Glutamatergic neuron (in vitro differentiated cells): Measurements from ENCODE around the gene TIMM22. TPM values are rescaled to one million over a fixed set of nuclear protein-coding genes. Genes with fewer than 3 reads are reported as not detected.

Source experiments
- DNase-seq: peaks from one replicate; pipeline ENCODE4 v3.0.0; 2022
- H3K27ac Mint-ChIP-seq: one replicate; pipeline ENCODE4 v1.8.0; 2020; ENCODE audit warnings: mild to moderate bottlenecking, mixed read lengths, inconsistent platforms; ENCODE audit not compliant: unreplicated experiment
- H3K27me3 Mint-ChIP-seq: one replicate; pipeline ENCODE4 v1.8.0; 2020; ENCODE audit warnings: mild to moderate bottlenecking, moderate library complexity, mixed read lengths, inconsistent platforms; ENCODE audit not compliant: unreplicated experiment
- H3K36me3 Mint-ChIP-seq: one replicate; pipeline ENCODE4 v1.8.0; 2020; ENCODE audit warnings: mild to moderate bottlenecking, mixed read lengths, inconsistent platforms; ENCODE audit not compliant: unreplicated experiment
- H3K4me1 Mint-ChIP-seq: one replicate; pipeline ENCODE4 v1.8.0; 2020; ENCODE audit warnings: mild to moderate bottlenecking, low read depth, mixed read lengths, inconsistent platforms; ENCODE audit not compliant: unreplicated experiment
- H3K4me3 Mint-ChIP-seq: one replicate; pipeline ENCODE4 v1.8.0; 2020; ENCODE audit warnings: mild to moderate bottlenecking, mixed read lengths, inconsistent platforms; ENCODE audit not compliant: unreplicated experiment
- H3K9me3 Mint-ChIP-seq: one replicate; pipeline ENCODE4 v1.8.0; 2020; ENCODE audit warnings: mild to moderate bottlenecking, moderate library complexity, mixed read lengths, inconsistent platforms; ENCODE audit not compliant: unreplicated experiment
- CTCF ChIP-seq: fragments of 200-600 bp; sonication (generic); IDR thresholded peaks from one replicate; pipeline ENCODE4 v1.5.0; 2021; ENCODE audit not compliant: partially characterized antibody, unreplicated experiment
- total RNA-seq: library from RNA; stranded (reverse); fragmentation: NEBNext Ultra II Directional; extraction: Animal tissue kit (Norgen Biotek cat#: 25700); gene quantifications from one replicate; pipeline ENCODE4 v1.2.1, GENCODE V29; 2021; ENCODE audit not compliant: unreplicated experiment

TIMM22 gene
- total RNA-seq, 1 donor from 2014 or later, result 22.0 TPM

- Mint-ChIP-seq H3K9me3 (peaks cover 15% of the 10 kb centered on the region), H3K36me3 (no peaks in the 10 kb centered on the region), H3K4me1 (peaks cover 1% of the 10 kb centered on the region), H3K27ac (no peak overlapping the region), H3K4me3 (no peak overlapping the region), H3K27me3 (peaks cover 12% of the 10 kb centered on the region)
- no peak for TF ChIP-seq CTCF
- no peak for DNase-seq
These were observed 12.5 kb downstream of the TIMM22 start for GRCh38 chr17:1009229-1010085.

- no peak for TF ChIP-seq CTCF
- H3K4me3 Mint-ChIP-seq, result no peak overlapping the region
- peaks cover 1% of the 10 kb centered on the region for H3K4me1 Mint-ChIP-seq
- H3K27me3 Mint-ChIP-seq, result peaks cover 10% of the 10 kb centered on the region
- no peak overlapping the region for H3K27ac Mint-ChIP-seq
- H3K9me3 Mint-ChIP-seq, result peaks cover 12% of the 10 kb centered on the region
- H3K36me3 Mint-ChIP-seq, result no peaks in the 10 kb centered on the region
- DNase-seq, result no peak
These were observed 13.1 kb downstream of the TIMM22 start for GRCh38 chr17:1010086-1010450.

- H3K27me3 Mint-ChIP-seq, result peaks cover 7% of the 10 kb centered on the region
- H3K4me1 Mint-ChIP-seq, result peaks cover 1% of the 10 kb centered on the region
- TF ChIP-seq CTCF, result no peak
- peaks cover 9% of the 10 kb centered on the region for H3K9me3 Mint-ChIP-seq
- no peak overlapping the region for H3K27ac Mint-ChIP-seq
- H3K36me3 Mint-ChIP-seq, result no peaks in the 10 kb centered on the region
- H3K4me3 Mint-ChIP-seq, result no peak overlapping the region
- DNase-seq, result no peak
These were observed 13.7 kb downstream of the TIMM22 start for GRCh38 chr17:1010586-1010985.

- TF ChIP-seq CTCF, result no peak
- Mint-ChIP-seq H3K36me3 (no peaks in the 10 kb centered on the region), H3K4me3 (no peak overlapping the region), H3K27me3 (peaks cover 7% of the 10 kb centered on the region), H3K4me1 (peaks cover 1% of the 10 kb centered on the region), H3K9me3 (peaks cover 7% of the 10 kb centered on the region), H3K27ac (no peak overlapping the region)
- no peak for DNase-seq
These were observed 14.2 kb downstream of the TIMM22 start for GRCh38 chr17:1011138-1011537.

- Mint-ChIP-seq H3K9me3 (peaks cover 7% of the 10 kb centered on the region), H3K4me1 (peaks cover 1% of the 10 kb centered on the region), H3K4me3 (no peak overlapping the region), H3K36me3 (no peaks in the 10 kb centered on the region), H3K27me3 (peaks cover 7% of the 10 kb centered on the region), H3K27ac (no peak overlapping the region)
- TF ChIP-seq CTCF, result no peak
- DNase-seq, result no peak
These were observed 15.1 kb downstream of the TIMM22 start for GRCh38 chr17:1011760-1012735.
